Stomach smooth muscle (tissue), 2 donors: ENCODE data around the gene DGKQ.

Experiments
- H3K27ac ChIP-seq: one replicate; pipeline ENCODE4 v1.7.0; 2013; ENCODE audit warnings: mild to moderate bottlenecking, low read length, inconsistent platforms
- H3K27me3 ChIP-seq, 2 donors: one replicate each; pipeline ENCODE4 v1.7.0; 2013; ENCODE audit warnings: low read length in 2 of 2; ENCODE audit not compliant: insufficient read depth in 2 of 2, control insufficient read depth in 1 of 2
- H3K36me3 ChIP-seq, 2 donors: one replicate each; pipeline ENCODE4 v1.7.0; 2013; ENCODE audit warnings: low read length in 2 of 2; ENCODE audit not compliant: control insufficient read depth in 2 of 2, insufficient read depth in 2 of 2
- H3K4me1 ChIP-seq: one replicate; pipeline ENCODE4 v1.7.0; 2013; ENCODE audit warnings: low read length; ENCODE audit not compliant: control insufficient read depth, insufficient read depth
- H3K4me3 ChIP-seq, 2 donors: one replicate each; pipeline ENCODE4 v1.7.0; 2013; ENCODE audit warnings: low read length in 2 of 2
- H3K9ac ChIP-seq, 2 donors: one replicate each; pipeline ENCODE4 v1.7.0; 2013; ENCODE audit warnings: low read length in 2 of 2, mild to moderate bottlenecking in 1 of 2
- H3K9me3 ChIP-seq, 2 donors: one replicate each; pipeline ENCODE4 v1.7.0; 2013; ENCODE audit warnings: low read length in 2 of 2; ENCODE audit not compliant: control insufficient read depth in 2 of 2
- donor health status: healthy.
- donor health status: Pancreatic carcinoma.

DGKQ gene

GRCh38 chr4:973431-974397 is at the start of gene DGKQ:
DGKQ (minus strand) TSS chr4:973569; CDS start chr4:973482, 87 bp downstream.
- H3K9me3 ChIP-seq: no peaks in the 10 kb centered on the region
- H3K9ac ChIP-seq: peak within 1 kb of the TSS; percentile 57 to 71
- peak within 1 kb of the TSS; percentile 72 to 81 for H3K4me3 ChIP-seq
- H3K27ac ChIP-seq: no peak within 1 kb of the TSS
- H3K36me3 ChIP-seq: no peaks in the 10 kb centered on the region
- peaks cover 27% of the 10 kb centered on the region for H3K4me1 ChIP-seq
- no peaks in the 10 kb centered on the region for H3K27me3 ChIP-seq

- Histone ChIP-seq H3K27me3 (no peaks in the 10 kb centered on the region), H3K4me3 (no peak overlapping the region), H3K36me3 (peaks cover 4 to 10% of the 10 kb centered on the region in 2 donors), H3K9me3 (no peaks in the 10 kb centered on the region), H3K27ac (no peak overlapping the region), H3K4me1 (no peaks in the 10 kb centered on the region), H3K9ac (no peak overlapping the region)
Observed at GRCh38 chr4:1022739-1023066, 49.3 kb upstream of the DGKQ start.

GRCh38 chr4:1022051-1022738 is 48.8 kb upstream of the DGKQ start:
- Histone ChIP-seq H3K4me1 (no peaks in the 10 kb centered on the region), H3K27me3 (no peaks in the 10 kb centered on the region), H3K36me3 (peaks cover 4 to 10% of the 10 kb centered on the region in 2 donors), H3K27ac (no peak overlapping the region), H3K4me3 (no peak overlapping the region), H3K9me3 (no peaks in the 10 kb centered on the region), H3K9ac (no peak overlapping the region)

- H3K27ac ChIP-seq: no peak overlapping the region
- H3K4me3 ChIP-seq: no peak overlapping the region
- no peaks in the 10 kb centered on the region for H3K4me1 ChIP-seq
- no peak overlapping the region for H3K9ac ChIP-seq
- H3K27me3 ChIP-seq: no peaks in the 10 kb centered on the region
- peaks cover 4 to 10% of the 10 kb centered on the region in 2 donors for H3K36me3 ChIP-seq
- no peaks in the 10 kb centered on the region for H3K9me3 ChIP-seq
Observed at GRCh38 chr4:1021386-1022050, 48.1 kb upstream of the DGKQ start.

- no peak overlapping the region for H3K4me3 ChIP-seq
- no peak overlapping the region for H3K27ac ChIP-seq
- no peaks in the 10 kb centered on the region for H3K36me3 ChIP-seq
- no peaks in the 10 kb centered on the region for H3K9me3 ChIP-seq
- H3K4me1 ChIP-seq: peaks cover 4% of the 10 kb centered on the region
- no peak overlapping the region for H3K9ac ChIP-seq
- no peaks in the 10 kb centered on the region for H3K27me3 ChIP-seq
Observed at GRCh38 chr4:1019729-1020470, 46.5 kb upstream of the DGKQ start.

GRCh38 chr4:1019320-1019719 is 46.0 kb upstream of the DGKQ start:
- Histone ChIP-seq H3K27me3 (no peaks in the 10 kb centered on the region), H3K4me3 (no peak overlapping the region), H3K4me1 (peaks cover 4% of the 10 kb centered on the region), H3K36me3 (no peaks in the 10 kb centered on the region), H3K9me3 (no peaks in the 10 kb centered on the region), H3K27ac (no peak overlapping the region), H3K9ac (no peak overlapping the region)

GRCh38 chr4:1018147-1019020 is 45.0 kb upstream of the DGKQ start:
- Histone ChIP-seq H3K4me1 (peaks cover 4% of the 10 kb centered on the region), H3K27ac (no peak overlapping the region), H3K9ac (no peak overlapping the region), H3K27me3 (no peaks in the 10 kb centered on the region), H3K9me3 (no peaks in the 10 kb centered on the region), H3K36me3 (no peaks in the 10 kb centered on the region), H3K4me3 (no peak overlapping the region)

GRCh38 chr4:1017706-1018105 is 44.3 kb upstream of the DGKQ start:
- Histone ChIP-seq H3K27me3 (no peaks in the 10 kb centered on the region), H3K9ac (no peak overlapping the region), H3K9me3 (no peaks in the 10 kb centered on the region), H3K4me1 (peaks cover 9% of the 10 kb centered on the region), H3K36me3 (no peaks in the 10 kb centered on the region), H3K4me3 (no peak overlapping the region), H3K27ac (no peak overlapping the region)

GRCh38 chr4:1017211-1017610 is 43.8 kb upstream of the DGKQ start:
- Histone ChIP-seq H3K9me3 (no peaks in the 10 kb centered on the region), H3K4me1 (peaks cover 14% of the 10 kb centered on the region), H3K27me3 (no peaks in the 10 kb centered on the region), H3K36me3 (no peaks in the 10 kb centered on the region), H3K4me3 (no peak overlapping the region), H3K9ac (no peak overlapping the region), H3K27ac (no peak overlapping the region)
